Medulla oblongata (tissue), 1 donor: ENCODE data around the gene YAP1.
A peak's percentile ranks its signal among the peaks of the same experiment; 100 is the strongest.
"Not testable (repeated sequence)": the region's sequence is repeated elsewhere in the genome, so short reads cannot be mapped to it uniquely, and the experiment has no call there.

ENCODE experiments used
- DNase-seq: peaks from one replicate; pipeline ENCODE4 v3.0.0-alpha.2; 2015; ENCODE audit errors: extremely low spot score

YAP1 gene

GRCh38 chr11:102240502-102240901, 130.3 kb downstream of the YAP1 start:
- DNase-seq = no peak

- DNase-seq = no peak
These were observed 130.8 kb downstream of the YAP1 start for GRCh38 chr11:102241026-102241425.

GRCh38 chr11:102243399-102243884, 133.2 kb downstream of the YAP1 start:
- DNase-seq = no peak

GRCh38 chr11:102244681-102245409, 134.6 kb downstream of the YAP1 start:
- no peak for DNase-seq

- no peak for DNase-seq
These were observed 141.2 kb downstream of the YAP1 start for GRCh38 chr11:102251423-102251822.

GRCh38 chr11:102252339-102252891, 142.2 kb downstream of the YAP1 start:
- DNase-seq = no peak

GRCh38 chr11:102253020-102253715, 142.9 kb downstream of the YAP1 start:
- DNase-seq = no peak

- DNase-seq = no peak
These were observed 143.8 kb downstream of the YAP1 start for GRCh38 chr11:102254047-102254446.

- DNase-seq = no peak
These were observed 146.0 kb downstream of the YAP1 start for GRCh38 chr11:102256251-102256650.

- DNase-seq = no peak
These were observed 150.0 kb downstream of the YAP1 start for GRCh38 chr11:102260241-102260640.

- DNase-seq = no peak
These were observed 153.2 kb downstream of the YAP1 start for GRCh38 chr11:102263379-102264003.

GRCh38 chr11:102264704-102265103, 154.5 kb downstream of the YAP1 start:
- DNase-seq = not testable (repeated sequence)

- DNase-seq = no peak
These were observed 155.9 kb downstream of the YAP1 start for GRCh38 chr11:102266099-102266498.

GRCh38 chr11:102267609-102268008, 157.4 kb downstream of the YAP1 start:
- no peak for DNase-seq

- peak; percentile 56 for DNase-seq
These were observed 158.1 kb downstream of the YAP1 start for GRCh38 chr11:102268083-102268984.

GRCh38 chr11:102268985-102269470, 158.8 kb downstream of the YAP1 start:
- DNase-seq = no peak

GRCh38 chr11:102269927-102270326, 159.7 kb downstream of the YAP1 start:
- no peak for DNase-seq

- DNase-seq = no peak
These were observed 162.0 kb downstream of the YAP1 start for GRCh38 chr11:102272047-102272824.

- DNase-seq = no peak
These were observed 164.4 kb downstream of the YAP1 start for GRCh38 chr11:102274628-102275027.

GRCh38 chr11:102276362-102276761, 166.1 kb downstream of the YAP1 start:
- DNase-seq = no peak
